Activated gamma-delta T cell (primary cell): ENCODE data around the gene LAMB1.
"Not testable (repeated sequence)": the region's sequence is repeated elsewhere in the genome, so short reads cannot be mapped to it uniquely, and the experiment has no call there.

ENCODE experiments used
- DNase-seq: peaks from one replicate; lab custom pipeline; 2025; lab: John Stamatoyannopoulos, UW

Gene LAMB1

GRCh38 chr7:107971613-107972012 is 31.3 kb downstream of the LAMB1 start:
- DNase-seq, result no peak

DNA sequence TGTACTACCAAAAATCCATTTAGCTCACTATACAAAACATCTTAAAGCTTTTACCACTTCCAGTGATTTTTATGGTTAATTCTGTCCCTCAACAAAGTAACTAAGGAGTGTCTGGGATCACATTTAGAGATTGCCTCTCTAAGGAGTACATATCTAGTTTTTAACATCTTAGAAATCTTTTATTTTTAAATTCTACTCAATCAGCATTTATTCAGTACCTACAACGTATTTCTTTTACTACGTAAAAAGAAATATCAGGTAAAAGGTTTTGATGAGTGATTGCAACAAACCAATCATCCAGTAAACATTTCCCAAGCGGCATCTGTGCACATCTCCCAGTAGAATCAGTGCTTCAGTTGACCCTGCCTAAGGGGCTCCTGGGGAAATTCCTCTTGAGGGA is 31.9 kb downstream of the LAMB1 start:
- no peak for DNase-seq

DNA sequence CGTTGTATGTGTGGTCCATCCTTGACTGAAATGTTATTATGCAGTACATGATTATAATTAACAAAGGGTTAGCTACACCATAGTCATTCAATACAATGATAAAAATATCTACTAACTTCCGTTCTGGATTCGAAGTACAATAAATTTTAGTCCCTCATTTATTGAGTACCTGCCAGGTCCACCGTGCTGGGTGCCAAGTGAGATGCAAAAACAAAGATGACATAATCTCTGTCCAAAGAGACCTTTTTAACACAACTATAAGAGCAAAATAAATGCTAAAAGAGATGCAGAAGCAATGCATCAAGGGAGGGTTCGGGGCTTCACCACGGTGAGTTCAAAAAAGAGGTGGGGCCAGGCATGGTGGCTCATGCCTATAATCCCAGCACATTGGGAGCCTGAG is 33.1 kb downstream of the LAMB1 start:
- DNase-seq, result no peak

DNA sequence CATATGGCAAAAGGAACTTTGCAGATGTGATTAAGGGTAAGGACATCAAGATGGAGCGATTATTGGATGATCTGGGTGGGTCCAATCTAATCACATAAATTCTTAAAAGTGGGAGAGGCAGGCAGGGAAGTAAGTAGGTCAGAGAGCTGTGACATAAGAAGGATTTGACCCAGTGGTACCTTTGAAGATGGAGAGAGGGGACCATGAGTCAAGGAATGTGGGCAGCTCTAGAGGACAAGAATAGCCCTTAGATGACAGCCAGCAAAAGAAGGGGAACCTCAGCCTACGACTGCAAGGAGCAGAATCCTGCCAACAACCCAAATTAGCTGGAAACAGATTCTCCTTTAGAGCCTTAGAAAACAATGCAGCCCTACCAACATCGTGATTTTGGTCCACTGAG is 34.5 kb downstream of the LAMB1 start:
- no peak for DNase-seq

DNA sequence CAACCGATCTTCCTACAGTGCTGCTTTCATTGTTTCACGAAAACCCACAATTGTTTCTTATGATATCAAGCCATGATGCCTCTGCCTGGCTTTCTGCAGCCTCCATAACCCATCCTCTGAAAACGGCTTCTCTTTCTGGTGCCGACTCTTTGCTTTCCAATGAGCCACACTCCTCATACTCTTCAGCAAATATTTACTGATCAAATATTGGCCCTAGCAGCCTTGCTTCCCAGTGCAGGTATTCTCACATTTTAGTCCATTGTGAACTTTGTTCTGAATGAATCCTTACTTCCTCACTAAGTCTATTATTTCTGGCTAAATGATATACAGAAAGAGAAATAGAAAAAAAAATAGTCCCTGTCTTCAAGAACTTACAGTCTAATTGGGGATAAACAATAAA is 35.5 kb downstream of the LAMB1 start:
- no peak for DNase-seq

DNA sequence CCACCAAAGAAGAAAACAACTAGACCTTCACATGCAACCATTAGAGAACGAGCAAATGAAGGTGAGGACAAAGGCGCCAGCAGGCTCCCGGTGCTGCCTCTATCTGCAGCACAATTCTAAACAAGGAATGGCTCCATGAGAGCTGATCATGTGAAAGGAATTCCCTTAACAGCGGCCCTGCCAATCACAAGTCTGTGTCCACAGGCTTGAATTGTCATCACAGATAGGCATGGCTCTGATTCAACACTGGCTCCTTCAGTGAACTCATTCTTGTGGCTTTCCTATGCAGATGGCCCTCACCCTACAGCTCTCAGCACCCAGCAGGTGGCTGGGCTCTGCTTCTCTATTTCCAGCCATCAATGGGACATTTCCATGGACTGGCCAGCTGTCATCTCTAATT is 36.2 kb downstream of the LAMB1 start:
- DNase-seq, result no peak

- no peak for DNase-seq
Observed at GRCh38 chr7:107964510-107964909, 38.5 kb downstream of the LAMB1 start.

- DNase-seq, result no peak
Observed at GRCh38 chr7:107962817-107963216, 40.1 kb downstream of the LAMB1 start.

DNA sequence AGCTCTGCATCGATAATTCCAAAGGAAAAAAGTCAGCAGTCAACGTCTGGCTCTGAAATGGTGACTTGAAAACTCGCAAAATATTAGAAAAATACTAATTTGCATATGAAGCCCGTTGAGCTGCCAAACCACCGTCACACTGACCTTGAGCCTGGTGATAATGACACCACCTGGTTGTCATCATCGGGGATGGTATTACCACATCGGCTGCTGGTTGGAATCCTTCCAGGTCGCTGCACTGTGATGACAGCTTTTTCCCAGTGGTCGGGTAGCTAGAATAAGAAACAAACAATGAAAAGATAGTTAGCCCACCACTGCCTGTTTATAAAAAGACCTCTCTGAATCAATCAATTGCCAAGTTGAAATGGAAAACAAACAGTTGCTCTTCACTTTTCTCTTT is 41.6 kb downstream of the LAMB1 start:
- no peak for DNase-seq

DNA sequence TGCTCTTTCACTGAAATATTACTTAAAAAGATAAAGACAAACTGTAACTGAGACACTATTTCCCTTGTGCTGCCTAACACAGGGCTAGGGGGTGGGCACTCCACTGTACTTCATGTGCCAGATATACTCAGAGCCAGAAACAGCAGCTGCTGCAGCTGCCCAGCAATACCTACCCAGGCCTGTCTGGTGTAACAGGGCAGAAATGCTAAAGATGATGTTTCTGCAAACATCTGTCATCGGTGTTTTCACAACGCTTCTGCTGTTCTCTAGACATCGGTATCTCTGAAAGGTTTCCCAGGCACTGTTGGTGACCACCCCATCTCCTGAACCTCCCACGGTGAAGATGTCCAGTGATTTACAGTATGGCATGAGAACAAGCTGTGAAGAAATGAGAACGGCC is 42.7 kb downstream of the LAMB1 start:
- DNase-seq, result no peak

DNA sequence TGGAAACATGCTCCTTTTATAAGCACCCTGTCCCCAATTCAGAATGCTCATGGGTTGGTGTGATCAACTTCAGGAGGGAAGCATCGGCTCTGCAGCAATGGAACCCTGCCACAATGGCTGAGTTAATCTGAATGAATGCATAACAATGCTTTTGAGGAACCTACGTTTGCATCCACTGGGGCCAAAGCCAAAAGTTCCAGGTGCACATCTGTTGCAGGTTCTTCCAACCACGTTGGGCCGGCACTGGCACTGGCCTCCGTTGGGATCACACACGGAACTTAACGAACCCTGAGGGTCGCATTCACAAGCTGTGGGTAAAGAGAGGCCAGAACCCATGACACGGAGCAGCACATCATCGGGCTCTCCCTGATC is 43.4 kb downstream of the LAMB1 start:
- DNase-seq, result no peak

DNA sequence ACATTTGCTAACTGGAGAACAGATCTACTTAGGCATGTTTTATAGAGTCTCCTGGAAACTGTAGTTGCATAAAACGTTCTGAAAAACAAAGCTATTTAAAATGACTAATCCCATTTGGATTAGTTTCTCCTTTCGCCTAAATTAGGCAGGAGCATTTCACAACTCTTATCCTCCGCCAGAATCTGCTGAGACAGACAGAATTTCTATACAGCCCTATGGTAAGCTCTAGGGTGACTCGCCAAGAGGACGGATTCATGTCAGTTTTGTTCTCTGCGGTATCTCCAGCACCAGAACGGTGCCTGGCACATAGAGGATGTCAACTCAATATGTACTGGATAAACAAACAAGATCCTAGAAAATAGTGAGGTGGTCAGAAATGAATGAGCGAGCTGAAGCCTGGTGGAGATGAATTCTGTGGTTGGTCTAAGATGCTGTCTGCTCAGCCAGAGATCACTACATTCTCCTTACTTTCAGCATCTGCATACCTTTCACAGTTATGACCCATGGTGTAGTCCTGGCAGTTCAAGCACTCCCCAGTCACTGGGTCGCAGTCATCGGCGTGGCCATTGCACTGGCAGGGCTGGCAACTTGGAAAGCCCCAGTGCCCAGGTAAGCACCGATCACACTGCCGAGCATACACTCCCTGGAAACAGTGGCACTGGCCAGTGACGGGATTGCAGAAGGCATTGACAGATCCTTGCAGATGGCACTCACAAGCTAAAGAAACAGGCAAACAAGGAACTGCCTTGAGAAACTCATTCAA is 44.0 kb downstream of the LAMB1 start:
- DNase-seq, result no peak

GRCh38 chr7:107957436-107957835 is 45.5 kb downstream of the LAMB1 start:
- DNase-seq, result no peak

GRCh38 chr7:107956950-107957349 is 46.0 kb downstream of the LAMB1 start:
- DNase-seq, result not testable (repeated sequence)

DNA sequence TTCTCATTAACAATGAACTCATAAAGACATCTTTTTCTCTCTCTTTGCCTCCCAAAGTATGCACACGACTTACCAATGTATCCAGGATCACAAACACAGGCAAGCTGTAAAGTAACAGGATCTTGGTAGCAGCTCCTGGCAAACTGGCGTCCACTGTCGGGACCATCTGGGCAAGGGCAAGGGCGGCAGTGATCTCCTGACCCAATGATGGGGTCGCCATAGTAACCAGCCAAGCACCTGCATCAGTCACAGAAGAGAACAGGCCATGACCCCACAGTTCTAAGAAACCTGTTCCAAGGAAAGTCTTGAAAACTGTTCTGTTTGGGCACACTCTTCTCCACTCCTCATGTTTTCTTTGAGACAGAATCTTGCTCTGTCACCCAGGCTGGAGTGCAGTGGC is 47.6 kb downstream of the LAMB1 start:
- DNase-seq, result no peak

DNA sequence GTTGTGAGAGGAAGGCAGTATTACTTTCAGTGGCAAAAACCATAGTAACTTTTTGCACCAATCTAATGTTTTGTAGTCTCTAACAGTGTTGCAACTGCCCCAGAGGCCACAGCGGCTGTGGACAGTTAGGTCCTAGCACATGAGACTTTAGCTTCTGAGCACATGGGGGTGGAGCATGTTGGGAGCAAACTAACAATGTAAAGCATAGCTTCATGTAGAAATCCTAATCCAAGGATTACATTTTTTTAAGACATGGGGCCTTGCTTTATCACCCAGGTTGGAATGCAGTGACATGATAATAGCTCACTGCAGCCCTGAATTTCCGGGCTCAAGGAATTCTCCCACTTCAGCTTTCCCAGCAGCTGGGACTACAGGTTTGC is 49.0 kb downstream of the LAMB1 start:
- no peak for DNase-seq

DNA sequence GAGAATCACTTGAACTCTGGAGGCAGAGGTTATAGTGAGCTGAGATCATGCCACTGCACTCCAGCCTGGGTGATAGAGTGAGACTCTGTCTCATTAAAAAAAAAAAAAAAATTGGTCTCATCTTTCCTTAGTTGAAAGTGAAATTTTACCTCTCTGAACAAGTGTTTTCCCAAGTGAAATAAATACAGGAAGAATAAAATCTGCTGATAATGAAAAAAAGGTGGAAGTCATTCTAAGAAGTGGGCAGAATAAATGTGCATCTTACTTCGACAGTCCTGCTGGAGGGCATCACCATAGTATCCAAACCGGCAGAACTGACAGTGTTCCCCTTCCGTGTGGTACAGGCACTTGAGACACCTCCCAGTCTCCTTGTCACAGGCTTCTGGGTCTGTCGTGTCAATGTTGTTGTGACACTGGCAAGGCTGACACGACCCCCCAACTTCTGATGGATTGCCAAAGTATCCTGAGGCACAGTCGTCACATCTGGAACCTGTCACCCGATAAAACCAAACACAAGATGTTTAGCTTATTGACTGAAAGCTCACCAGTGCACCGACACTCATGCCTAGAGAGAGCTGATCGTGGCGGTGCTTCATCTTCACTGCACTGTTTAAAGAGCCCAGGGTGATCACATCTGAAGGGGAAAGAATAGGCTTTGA is 49.6 kb downstream of the LAMB1 start:
- DNase-seq, result no peak

GRCh38 chr7:107951896-107952295 is 51.1 kb downstream of the LAMB1 start:
- no peak for DNase-seq

DNA sequence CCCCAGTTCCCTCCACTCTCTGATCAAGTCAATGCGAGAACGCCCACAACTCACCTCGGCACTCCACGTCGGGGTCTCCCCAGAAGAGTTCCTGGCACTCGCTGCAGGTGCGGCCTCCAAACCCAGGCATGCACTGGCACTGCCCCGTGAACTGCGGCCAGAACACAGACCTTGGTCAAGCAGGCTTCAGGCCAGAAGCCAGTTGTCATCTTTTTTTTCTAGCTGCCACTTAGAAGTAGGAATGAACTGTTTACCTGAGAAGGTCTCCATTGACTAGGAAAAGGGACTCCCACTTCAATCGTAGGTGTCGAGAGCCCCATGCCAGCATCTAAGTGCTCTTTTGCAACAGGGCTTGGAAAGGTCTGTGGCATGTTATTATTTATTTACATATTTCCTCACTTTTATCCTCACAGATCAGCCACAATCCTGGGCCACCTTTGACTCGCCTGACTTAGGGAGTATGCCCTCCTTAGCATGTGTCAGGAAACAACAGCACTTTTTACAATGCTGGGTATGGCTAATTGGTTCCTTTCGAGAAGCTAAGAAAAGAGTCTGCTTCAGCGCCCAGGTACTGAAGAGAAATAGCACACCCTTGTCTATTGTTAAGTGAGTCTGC is 51.7 kb downstream of the LAMB1 start:
- no peak for DNase-seq

- no peak for DNase-seq
Observed at GRCh38 chr7:107949443-107949935, 53.5 kb downstream of the LAMB1 start.

DNA sequence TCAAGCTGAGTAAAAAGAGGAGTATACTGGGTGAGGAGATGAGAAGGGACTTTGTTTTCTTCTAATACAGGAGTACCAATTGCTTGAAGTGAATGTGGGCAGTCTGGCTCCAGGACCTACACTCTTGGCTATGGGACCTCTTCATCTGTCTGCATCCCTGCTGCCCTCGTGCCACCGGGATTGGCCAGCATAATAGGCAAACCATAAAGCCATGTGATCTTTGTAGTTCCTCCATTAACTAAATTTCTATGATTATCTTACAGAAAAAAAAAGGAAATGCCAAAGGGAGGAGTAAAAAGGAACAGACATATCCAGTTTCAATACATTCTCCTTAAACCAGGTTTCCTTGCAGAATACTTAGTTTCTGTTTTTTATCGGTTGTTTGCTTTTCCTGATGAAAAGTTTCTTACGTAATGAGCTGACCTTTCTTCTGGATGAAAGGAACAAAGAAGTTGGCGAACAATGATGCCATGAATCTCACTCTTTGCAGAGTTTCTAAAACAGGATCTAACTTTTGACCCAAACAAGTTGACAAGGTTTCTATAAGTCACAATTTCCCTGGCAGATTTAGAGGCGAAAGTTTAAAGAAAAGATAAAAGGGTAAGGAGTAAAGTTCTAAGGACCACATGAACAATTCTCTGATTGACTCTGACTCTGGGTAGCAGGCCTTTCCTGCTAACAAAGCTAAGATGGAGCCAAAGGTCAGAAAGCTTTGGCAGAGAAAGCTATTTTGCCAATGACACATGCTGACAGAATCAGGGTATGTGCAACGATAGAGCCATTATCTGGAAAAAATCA is 54.1 kb downstream of the LAMB1 start:
- DNase-seq, result no peak

GRCh38 chr7:107946881-107947280 is 56.1 kb downstream of the LAMB1 start:
- DNase-seq, result no peak
